Liver (tissue), 9 donors: ENCODE measurements around the gene DIDO1. TPM values are rescaled to one million over a fixed set of nuclear protein-coding genes. Genes with fewer than 3 reads are reported as not detected.

Experiments
- DNase-seq: peaks from one replicate; pipeline ENCODE4 v3.0.0-alpha.2; 2017; ENCODE audit warnings: low spot score
- H3K27ac ChIP-seq, 2 donors: one replicate each; pipeline ENCODE4 v1.7.0; 2013; ENCODE audit warnings: inconsistent platforms in 2 of 2, low read length in 2 of 2, control low read depth in 1 of 2, low read depth in 1 of 2, mild to moderate bottlenecking in 1 of 2
- H3K27me3 ChIP-seq, 4 donors: one replicate each; pipeline versions ENCODE4 v1.6.1 to v1.7.0; 2013; ENCODE audit warnings: low read length in 3 of 4, inconsistent platforms in 1 of 4, mild to moderate bottlenecking in 1 of 4, moderate library complexity in 1 of 4; ENCODE audit not compliant: control insufficient read depth in 4 of 4, insufficient read depth in 4 of 4
- H3K36me3 ChIP-seq, 4 donors: one replicate each; pipeline versions ENCODE4 v1.6.1 to v1.7.0; 2013; ENCODE audit warnings: low read length in 3 of 4, mild to moderate bottlenecking in 3 of 4, low read depth in 1 of 4, moderate library complexity in 1 of 4; ENCODE audit not compliant: control insufficient read depth in 4 of 4, insufficient read depth in 3 of 4
- H3K4me1 ChIP-seq, 4 donors: one replicate each; pipeline versions ENCODE4 v1.6.1 to v1.7.0; 2013; ENCODE audit warnings: low read length in 3 of 4, mild to moderate bottlenecking in 3 of 4, moderate library complexity in 1 of 4; ENCODE audit not compliant: control insufficient read depth in 4 of 4, insufficient read depth in 4 of 4
- H3K4me3 ChIP-seq, 3 donors: one replicate each; pipeline versions ENCODE4 v1.6.1 to v1.7.0; 2013; ENCODE audit warnings: low read length in 3 of 3, control low read depth in 1 of 3, low read depth in 1 of 3, mild to moderate bottlenecking in 1 of 3
- H3K9ac ChIP-seq, 2 donors: one replicate each; pipeline ENCODE4 v1.7.0; 2013; ENCODE audit warnings: low read length in 2 of 2, mild to moderate bottlenecking in 2 of 2, moderate library complexity in 2 of 2, control low read depth in 1 of 2, low read depth in 1 of 2
- H3K9me3 ChIP-seq, 4 donors: one replicate each; pipeline versions ENCODE4 v1.6.1 to v1.7.0; 2013; ENCODE audit warnings: low read length in 3 of 4; ENCODE audit not compliant: control insufficient read depth in 4 of 4
- ATF3 ChIP-seq: IDR thresholded peaks from 2 replicates; pipeline ENCODE4 v1.6.1; 2016; ENCODE audit warnings: antibody characterized with exemption
- CTCF ChIP-seq: fragments of 150-350 bp; IDR thresholded peaks from 2 replicates; pipeline ENCODE4 v1.5.1; 2017; ENCODE audit warnings: improper control_type of control experiment, low read depth, low read length; ENCODE audit not compliant: missing input control
- EGR1 ChIP-seq, 2 donors: IDR thresholded peaks; 2 replicates each; pipeline ENCODE4 v1.6.1; 2016 to 2018; ENCODE audit warnings: antibody characterized with exemption in 2 of 2, low read depth in 2 of 2
- FOXA1 ChIP-seq: IDR thresholded peaks from 2 replicates; pipeline ENCODE4 v1.6.1; 2016; ENCODE audit warnings: antibody characterized with exemption
- GABPA ChIP-seq, 2 donors: IDR thresholded peaks in 1 of 2; conservative IDR thresholded peaks in 1 of 2; 2 replicates each; pipeline ENCODE4 v1.6.1; 2016; ENCODE audit warnings: antibody characterized with exemption in 2 of 2, mild to moderate bottlenecking in 1 of 2, moderate library complexity in 1 of 2
- HNF4A ChIP-seq, 2 donors: conservative IDR thresholded peaks; 2 replicates each; pipeline ENCODE4 v1.6.1; 2016; ENCODE audit warnings: antibody characterized with exemption in 2 of 2, mild to moderate bottlenecking in 2 of 2
- JUND ChIP-seq, 2 donors: IDR thresholded peaks; 2 replicates each; pipeline ENCODE4 v1.6.1; 2016; ENCODE audit warnings: antibody characterized with exemption in 2 of 2
- MAX ChIP-seq: IDR thresholded peaks from 2 replicates; pipeline ENCODE4 v1.6.1; 2016; ENCODE audit warnings: antibody characterized with exemption
- NR2F2 ChIP-seq: IDR thresholded peaks from 2 replicates; pipeline ENCODE4 v1.6.1; 2016; ENCODE audit warnings: antibody characterized with exemption
- REST ChIP-seq: IDR thresholded peaks from 2 replicates; pipeline ENCODE4 v1.6.1; 2016; ENCODE audit warnings: antibody characterized with exemption, mild to moderate bottlenecking
- RXRA ChIP-seq, 2 donors: IDR thresholded peaks; 2 replicates each; pipeline ENCODE4 v1.6.1; 2017 to 2018; ENCODE audit warnings: antibody characterized with exemption in 2 of 2, mild to moderate bottlenecking in 1 of 2
- SP1 ChIP-seq: IDR thresholded peaks from 2 replicates; pipeline ENCODE4 v1.6.1; 2018; ENCODE audit warnings: antibody characterized with exemption, mild to moderate bottlenecking
- YY1 ChIP-seq: IDR thresholded peaks from 2 replicates; pipeline ENCODE4 v1.6.1; 2016; ENCODE audit warnings: antibody characterized with exemption, mild to moderate bottlenecking
- WGBS: extraction: QIAGEN DNeasy Blood & Tissue Kit; methylation state at CpG from one replicate; pipeline ENCODE4 v1.1.7; 2013; 5-methylcytosine and 5-hydroxymethylcytosine counted together
- polyA plus RNA-seq, 2 donors: library from polyadenylated mRNA; stranded (reverse) in 1 of 2; unstranded in 1 of 2; fragments of 200-250 nt in 1 of 2; fragments of >200 nt in 1 of 2; fragmentation: Nextera tagmentation in 1 of 2; extraction: Ambion mirVana in 1 of 2; gene quantifications; one replicate each; pipeline versions ENCODE4 v1.2.1 to v1.2.3, GENCODE V29; 2013 to 2015
- total RNA-seq, 2 donors: library from RNA; depleted of rRNA; stranded (reverse); fragments of >200 nt; gene quantifications; one replicate each; pipeline ENCODE4 v1.2.3, GENCODE V29; 2014
- donor health status: healthy.
- donor health status: healthy.
- donor health status: healthy.
- donor health status: healthy.
- donor health status: healthy.

DIDO1 gene
- total and polyA plus RNA-seq, 4 donors: 10.1 to 43.1 (median 17.4) TPM

- peaks cover 3 to 41% (median 31%) of the 10 kb centered on the region in 4 donors for H3K4me1 ChIP-seq
- H3K36me3 ChIP-seq: peaks cover 5 to 25% (median 7%) of the 10 kb centered on the region in 4 donors
Observed at GRCh38 chr20:62952968-62953838, 26.9 kb upstream of the DIDO1 start.

GRCh38 chr20:62952373-62952967, 26.2 kb upstream of the DIDO1 start, which contains the start of gene SLC17A9:
TSS of gene SLC17A9 (plus strand) at chr20:62952709. CDS start at chr20:62952831, 122 bp downstream.
- peak within 1 kb of the TSS; percentile 91 to 93 for H3K27ac ChIP-seq
- peaks cover 0 to 24% (median 3%) of the 10 kb centered on the region in 4 donors for H3K36me3 ChIP-seq
- H3K9ac ChIP-seq: peak within 1 kb of the TSS; percentile 52 to 85
- WGBS: 4% methylated on average over 37 of the region's 37 CpGs
- no peaks in the 10 kb centered on the region for H3K27me3 ChIP-seq
- H3K4me1 ChIP-seq: peaks cover 3 to 41% (median 29%) of the 10 kb centered on the region in 4 donors
- peak; percentile 84 for DNase-seq
- no peaks in the 10 kb centered on the region for H3K9me3 ChIP-seq
- peak within 1 kb of the TSS; percentile 56 to 83 (median 76) for H3K4me3 ChIP-seq
- TF ChIP-seq ATF3: no peak
- TF ChIP-seq REST: peak; percentile 75
- peak; percentile 61 for TF ChIP-seq MAX
- TF ChIP-seq JUND (IDR thresholded peaks at IDR 0.05): no peak
- TF ChIP-seq YY1: peak; percentile 89
- TF ChIP-seq NR2F2: no peak
- TF ChIP-seq FOXA1: peak; percentile 59
- TF ChIP-seq SP1: peak; percentile 68
- TF ChIP-seq RXRA (IDR thresholded peaks at IDR 0.05): peak; percentile 67 to 82

More at GRCh38 chr20:62952968-62953838, 26.9 kb upstream of the DIDO1 start:
- Histone ChIP-seq H3K27me3 (no peaks in the 10 kb centered on the region), H3K4me3 (peak overlapping the region; percentile 56 to 83 (median 76)), H3K27ac (peak overlapping the region; percentile 91 to 93), H3K9ac (peak overlapping the region; percentile 51 to 85), H3K9me3 (no peaks in the 10 kb centered on the region)
- TF ChIP-seq SP1 (no peak), CTCF (no peak), EGR1 (IDR thresholded peaks at IDR 0.05; ENCODE audit: low read depth in 2 of 2) (no peak), FOXA1 (no peak), GABPA (IDR thresholded peaks at IDR 0.05 in 1 of 2, conservative IDR thresholded peaks at IDR 0.05 in 1 of 2) (no peak), HNF4A (conservative IDR thresholded peaks at IDR 0.05) (no peak), REST (no peak), JUND (IDR thresholded peaks at IDR 0.05) (no peak)
- 26% methylated on average over 19 of the region's 19 CpGs for WGBS
- peak; percentile 41 for DNase-seq
